KMS-11 (cell line): ENCODE results near the gene SHISA8.

Source experiments
- H2AFZ ChIP-seq: fragments of 200-600 bp; sonication (generic); 2 replicates; pipeline ENCODE4 v1.6.1; 2016; ENCODE audit warnings: antibody characterized with exemption, mixed run types, low read depth
- H3K27ac ChIP-seq: fragments of 200-600 bp; sonication (generic); 2 replicates; pipeline ENCODE4 v1.6.1; 2016; ENCODE audit warnings: mild to moderate bottlenecking, mixed run types
- H3K27me3 ChIP-seq: fragments of 200-600 bp; sonication (generic); 2 replicates; pipeline ENCODE4 v1.6.1; 2017; ENCODE audit warnings: mild to moderate bottlenecking, low read depth, mixed run types, moderate library complexity; ENCODE audit not compliant: insufficient read depth
- H3K36me3 ChIP-seq: fragments of 200-600 bp; sonication (generic); 2 replicates; pipeline ENCODE4 v1.6.1; 2017; ENCODE audit warnings: mild to moderate bottlenecking, mixed run types; ENCODE audit not compliant: insufficient read depth
- H3K4me1 ChIP-seq: fragments of 200-600 bp; sonication (generic); 2 replicates; pipeline ENCODE4 v1.6.1; 2016; ENCODE audit warnings: mild to moderate bottlenecking, low read depth, mixed run types; ENCODE audit not compliant: poor library complexity, severe bottlenecking
- H3K4me2 ChIP-seq: fragments of 200-600 bp; sonication (generic); 2 replicates; pipeline ENCODE4 v1.7.0; 2016; ENCODE audit warnings: mild to moderate bottlenecking, mixed run types
- H3K4me3 ChIP-seq: fragments of 200-600 bp; sonication (generic); IDR thresholded peaks from 2 replicates; pipeline ENCODE4 v1.6.1; 2017; ENCODE audit warnings: low read depth, low read length, mixed read lengths; ENCODE audit not compliant: insufficient read depth
- H3K79me2 ChIP-seq: fragments of 200-600 bp; sonication (generic); 2 replicates; pipeline ENCODE4 v1.6.1; 2016; ENCODE audit warnings: low read depth, mixed run types; ENCODE audit not compliant: insufficient read depth
- H3K9ac ChIP-seq: fragments of 200-600 bp; sonication (generic); 2 replicates; pipeline ENCODE4 v1.6.1; 2016; ENCODE audit warnings: mild to moderate bottlenecking, mixed run types
- H4K20me1 ChIP-seq: fragments of 200-600 bp; sonication (generic); 2 replicates; pipeline ENCODE4 v1.6.1; 2016; ENCODE audit warnings: mild to moderate bottlenecking, mixed run types; ENCODE audit not compliant: insufficient read depth
- TF ChIP-seq, protein P1 (sequence below): fragments of 200-600 bp; sonication (generic); conservative IDR thresholded peaks from 2 replicates; pipeline ENCODE4 v1.6.1; 2017; ENCODE audit warnings: low read depth, mild to moderate bottlenecking, antibody characterized with exemption, low read length, moderate library complexity, mixed read lengths

SHISA8 gene

DNA sequence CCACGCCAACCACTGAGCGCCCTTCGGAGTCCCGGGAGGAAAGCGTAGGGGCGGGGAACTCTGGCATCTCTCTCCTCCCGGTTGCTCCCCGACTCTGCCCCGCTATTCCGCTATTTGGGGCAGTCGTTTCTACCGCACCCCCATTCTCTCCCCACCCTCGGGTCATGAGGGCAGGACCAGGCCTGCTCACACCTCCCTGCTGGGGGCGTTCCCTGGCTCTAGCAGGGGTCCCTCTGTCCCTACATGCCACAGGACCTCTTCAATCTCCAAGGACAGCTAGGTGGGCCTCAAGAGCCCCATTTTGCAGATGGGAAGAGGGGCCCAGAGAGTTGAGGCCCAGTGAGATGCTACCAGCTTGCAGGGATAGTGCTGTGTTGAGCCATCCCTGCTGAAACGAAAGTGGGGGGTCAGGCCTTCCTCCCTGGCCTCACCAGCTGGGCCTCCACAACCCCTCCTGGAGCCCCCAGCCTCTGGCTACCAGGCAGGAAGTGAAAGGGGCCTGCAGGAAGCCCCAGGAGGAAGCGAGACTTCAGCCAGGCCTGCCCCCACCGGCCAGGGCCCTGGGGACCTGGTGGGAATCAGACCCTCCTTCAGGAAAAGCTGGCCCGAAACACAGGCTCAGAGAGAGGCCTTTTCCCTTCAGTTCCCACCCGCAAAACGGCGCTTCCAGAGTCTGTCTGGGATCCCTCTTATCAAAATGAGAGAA, 5.5 kb upstream of the SHISA8 start:
- H3K9ac ChIP-seq = no peak overlapping the region
- no peaks in the 10 kb centered on the region for H4K20me1 ChIP-seq
- H3K36me3 ChIP-seq = no peaks in the 10 kb centered on the region
- H3K4me3 ChIP-seq = no peak overlapping the region
- no peaks in the 10 kb centered on the region for H3K79me2 ChIP-seq
- H3K4me1 ChIP-seq = no peaks in the 10 kb centered on the region
- no peak overlapping the region for H3K4me2 ChIP-seq
- peaks cover 18% of the 10 kb centered on the region for H3K27me3 ChIP-seq
- TF ChIP-seq, protein P1, sequence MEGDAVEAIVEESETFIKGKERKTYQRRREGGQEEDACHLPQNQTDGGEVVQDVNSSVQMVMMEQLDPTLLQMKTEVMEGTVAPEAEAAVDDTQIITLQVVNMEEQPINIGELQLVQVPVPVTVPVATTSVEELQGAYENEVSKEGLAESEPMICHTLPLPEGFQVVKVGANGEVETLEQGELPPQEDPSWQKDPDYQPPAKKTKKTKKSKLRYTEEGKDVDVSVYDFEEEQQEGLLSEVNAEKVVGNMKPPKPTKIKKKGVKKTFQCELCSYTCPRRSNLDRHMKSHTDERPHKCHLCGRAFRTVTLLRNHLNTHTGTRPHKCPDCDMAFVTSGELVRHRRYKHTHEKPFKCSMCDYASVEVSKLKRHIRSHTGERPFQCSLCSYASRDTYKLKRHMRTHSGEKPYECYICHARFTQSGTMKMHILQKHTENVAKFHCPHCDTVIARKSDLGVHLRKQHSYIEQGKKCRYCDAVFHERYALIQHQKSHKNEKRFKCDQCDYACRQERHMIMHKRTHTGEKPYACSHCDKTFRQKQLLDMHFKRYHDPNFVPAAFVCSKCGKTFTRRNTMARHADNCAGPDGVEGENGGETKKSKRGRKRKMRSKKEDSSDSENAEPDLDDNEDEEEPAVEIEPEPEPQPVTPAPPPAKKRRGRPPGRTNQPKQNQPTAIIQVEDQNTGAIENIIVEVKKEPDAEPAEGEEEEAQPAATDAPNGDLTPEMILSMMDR = no peak
- no peak overlapping the region for H3K27ac ChIP-seq
- no peak overlapping the region for H2AFZ ChIP-seq

DNA sequence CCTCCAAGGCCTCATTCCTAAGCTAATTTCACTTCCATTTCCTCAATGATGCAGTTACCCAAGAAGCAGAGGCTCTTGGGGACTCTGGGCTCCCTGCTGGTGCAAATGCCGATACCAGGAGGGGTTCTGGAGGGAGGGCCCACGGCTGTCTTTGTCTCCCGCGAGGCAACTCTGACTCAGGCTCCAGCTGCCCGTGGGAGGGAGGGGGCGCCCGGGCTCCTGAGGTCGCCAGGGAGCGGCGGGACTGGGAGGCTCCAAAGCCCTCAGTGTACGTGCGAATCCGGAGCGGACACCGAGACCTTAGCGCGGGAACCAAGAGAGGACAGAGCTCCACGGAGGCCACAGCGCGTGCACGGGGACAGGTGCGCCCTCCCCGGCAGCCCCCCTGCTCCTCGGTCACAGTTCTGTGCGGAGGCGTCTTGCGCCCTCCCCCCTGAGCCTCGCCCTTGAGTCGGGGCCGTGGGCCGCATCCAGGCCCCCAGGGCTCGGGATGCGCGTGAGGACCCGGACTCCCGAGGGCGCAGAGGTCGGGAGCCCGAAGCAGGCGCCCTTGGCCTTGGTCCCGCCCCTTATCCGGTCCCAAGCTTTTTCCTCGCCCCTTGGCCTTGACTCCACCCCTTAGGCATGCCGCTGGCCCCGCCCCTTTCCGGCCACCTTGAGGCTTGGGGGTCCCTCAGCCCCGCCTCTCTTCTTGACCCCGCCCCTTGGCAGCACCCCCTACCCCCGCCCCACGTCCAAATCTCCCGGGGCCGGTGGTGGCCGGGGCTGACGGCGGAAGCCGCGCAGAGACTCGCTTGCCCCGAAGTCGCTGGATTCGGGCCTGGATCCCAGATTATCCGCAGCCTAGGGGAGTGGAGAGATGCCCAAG, 4.7 kb upstream of the SHISA8 start:
- H3K4me3 ChIP-seq = no peak overlapping the region
- no peaks in the 10 kb centered on the region for H3K79me2 ChIP-seq
- no peak overlapping the region for H3K9ac ChIP-seq
- H4K20me1 ChIP-seq = no peaks in the 10 kb centered on the region
- H3K27ac ChIP-seq = no peak overlapping the region
- TF ChIP-seq, protein P1 = no peak
- H3K4me1 ChIP-seq = no peaks in the 10 kb centered on the region
- H3K36me3 ChIP-seq = no peaks in the 10 kb centered on the region
- peaks cover 14% of the 10 kb centered on the region; the same call in 1 of the 2 replicates for H3K27me3 ChIP-seq
- no peak overlapping the region for H3K4me2 ChIP-seq
- H2AFZ ChIP-seq = no peak overlapping the region

DNA sequence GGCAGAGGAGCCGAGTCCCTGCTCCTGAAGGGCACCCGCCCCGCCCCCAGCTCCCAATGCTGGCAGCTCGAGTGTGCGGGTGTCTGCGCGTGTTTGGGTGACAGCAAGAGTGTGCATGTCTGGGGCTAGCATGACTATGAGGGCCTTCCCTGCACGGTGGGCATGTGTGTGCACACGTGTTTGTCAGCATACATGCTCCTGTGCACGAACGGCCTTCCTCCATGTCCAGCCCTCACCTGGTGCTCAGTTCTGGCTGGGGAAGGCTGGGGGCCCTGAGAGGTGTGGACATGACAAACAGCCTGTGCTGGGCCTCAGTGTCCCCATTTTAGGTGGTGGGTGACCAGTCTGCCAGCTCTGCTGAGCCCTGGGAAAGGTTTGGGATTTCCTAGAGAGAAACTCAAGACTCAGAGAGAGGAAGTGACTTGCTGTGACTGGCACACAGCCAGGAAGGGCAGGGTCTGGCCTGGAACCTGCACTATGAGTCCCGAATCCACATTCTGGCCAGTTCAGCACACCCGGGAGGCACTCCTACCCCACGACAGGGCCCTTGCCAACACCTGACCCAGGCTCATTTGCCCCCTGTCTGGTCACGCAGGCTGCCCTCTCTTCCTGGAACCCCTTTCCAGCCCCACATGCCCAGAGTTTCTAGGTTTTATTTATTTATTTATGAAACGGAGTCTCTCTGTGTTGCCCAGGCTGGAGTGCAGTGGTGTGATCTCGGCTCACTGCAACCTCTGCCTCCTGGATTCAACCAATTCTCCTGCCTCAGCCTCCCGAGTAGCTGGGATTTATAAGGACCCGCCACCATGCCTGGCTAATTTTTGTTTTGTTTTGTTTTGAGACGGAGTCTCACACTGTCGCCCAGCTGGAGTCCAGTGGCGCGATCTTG, 3.3 kb upstream of the SHISA8 start:
- no peaks in the 10 kb centered on the region for H3K4me1 ChIP-seq
- TF ChIP-seq, protein P1 = no peak

DNA sequence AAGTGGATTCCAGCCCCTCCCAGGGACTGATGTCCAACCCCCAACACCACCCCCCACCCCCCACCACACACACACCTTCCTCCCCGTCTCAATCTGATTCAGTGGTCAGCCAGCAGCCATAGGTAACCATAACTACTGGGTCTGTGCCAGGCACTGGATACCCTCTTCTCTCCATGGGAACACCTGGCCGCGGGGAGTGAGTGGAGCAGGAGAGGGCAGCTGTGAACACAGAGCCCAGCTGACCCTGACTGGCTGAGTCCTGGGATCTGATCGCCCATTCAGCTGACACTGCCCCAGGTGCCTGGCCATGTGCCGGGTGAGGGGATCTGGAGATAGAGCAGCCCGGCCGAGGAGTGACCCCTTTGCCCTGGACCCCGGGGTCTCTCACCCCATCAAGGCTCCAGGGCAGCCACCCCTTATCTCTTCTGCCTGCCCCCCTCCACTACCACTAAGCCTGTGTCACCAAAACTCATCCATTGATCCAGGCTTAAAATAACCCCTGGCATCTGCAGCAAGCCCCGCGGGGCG, 2.6 kb upstream of the SHISA8 start:
- H3K4me3 ChIP-seq = no peak overlapping the region
- TF ChIP-seq, protein P1 = no peak
- no peak overlapping the region for H3K4me2 ChIP-seq
- no peaks in the 10 kb centered on the region for H3K79me2 ChIP-seq
- no peak overlapping the region for H3K9ac ChIP-seq
- H4K20me1 ChIP-seq = no peaks in the 10 kb centered on the region
- H3K27ac ChIP-seq = no peak overlapping the region
- no peak overlapping the region for H2AFZ ChIP-seq
- H3K36me3 ChIP-seq = no peaks in the 10 kb centered on the region
- no peaks in the 10 kb centered on the region for H3K4me1 ChIP-seq
- peaks cover 22% of the 10 kb centered on the region for H3K27me3 ChIP-seq

More for the DNA sequence above, 3.3 kb upstream of the SHISA8 start:
- H3K27ac ChIP-seq = no peak overlapping the region
- no peaks in the 10 kb centered on the region for H3K79me2 ChIP-seq
- H4K20me1 ChIP-seq = no peaks in the 10 kb centered on the region
- no peak overlapping the region for H3K4me3 ChIP-seq
- H3K36me3 ChIP-seq = no peaks in the 10 kb centered on the region
- H3K9ac ChIP-seq = no peak overlapping the region
- no peak overlapping the region for H2AFZ ChIP-seq
- no peak overlapping the region for H3K4me2 ChIP-seq
- H3K27me3 ChIP-seq = peaks cover 16% of the 10 kb centered on the region; the same call in 1 of the 2 replicates
